Activated naive CD4-positive, alpha-beta T cell treated with anti-CD3 and anti-CD28 coated beads for 36 hours (primary cell): ENCODE results near the gene TMUB1. TPM values are rescaled to one million over a fixed set of nuclear protein-coding genes. Genes with fewer than 3 reads are reported as not detected.
A peak's percentile ranks its signal among the peaks of the same experiment; 100 is the strongest.

Experiments used
- CTCF ChIA-PET: fragments of 350-600 bp; sonication (Branson Sonifier 250); formaldehyde crosslinking; loops from one replicate; lab custom pipeline; 2021; ENCODE audit warnings: antibody characterized with exemption; lab: Charles Lee
- DNase-seq: peaks from one replicate; pipeline ENCODE4 v3.0.0-alpha.2; 2020
- H3K27ac Mint-ChIP-seq: one replicate; pipeline ENCODE4 v1.8.0; 2021; ENCODE audit warnings: mild to moderate bottlenecking, mixed read lengths
- H3K27me3 Mint-ChIP-seq: one replicate; pipeline ENCODE4 v1.8.0; 2021; ENCODE audit warnings: low read depth, mixed read lengths
- H3K36me3 Mint-ChIP-seq: one replicate; pipeline ENCODE4 v1.8.0; 2021; ENCODE audit warnings: low read depth, mixed read lengths
- H3K4me1 Mint-ChIP-seq: one replicate; pipeline ENCODE4 v1.8.0; 2021; ENCODE audit warnings: low read depth, mixed read lengths
- H3K4me3 Mint-ChIP-seq: one replicate; pipeline ENCODE4 v1.8.0; 2021; ENCODE audit warnings: mild to moderate bottlenecking, moderate library complexity, mixed read lengths
- H3K9me3 Mint-ChIP-seq: one replicate; pipeline ENCODE4 v1.8.0; 2021; ENCODE audit warnings: mixed read lengths
- intact Hi-C: fragments of 100-400 bp; cut with micrococcal nuclease; formaldehyde crosslinking; loops from one replicate; pipeline ENCODE4 v1.15.1; 2023
- total RNA-seq, 2 experiments: library from RNA; stranded (reverse); gene quantifications; one replicate each; pipeline ENCODE4 v1.2.3, GENCODE V29; 2021

TMUB1 gene
- total RNA-seq, 2 experiments from 2014 or later: 30.2 to 35.0 TPM

DNA sequence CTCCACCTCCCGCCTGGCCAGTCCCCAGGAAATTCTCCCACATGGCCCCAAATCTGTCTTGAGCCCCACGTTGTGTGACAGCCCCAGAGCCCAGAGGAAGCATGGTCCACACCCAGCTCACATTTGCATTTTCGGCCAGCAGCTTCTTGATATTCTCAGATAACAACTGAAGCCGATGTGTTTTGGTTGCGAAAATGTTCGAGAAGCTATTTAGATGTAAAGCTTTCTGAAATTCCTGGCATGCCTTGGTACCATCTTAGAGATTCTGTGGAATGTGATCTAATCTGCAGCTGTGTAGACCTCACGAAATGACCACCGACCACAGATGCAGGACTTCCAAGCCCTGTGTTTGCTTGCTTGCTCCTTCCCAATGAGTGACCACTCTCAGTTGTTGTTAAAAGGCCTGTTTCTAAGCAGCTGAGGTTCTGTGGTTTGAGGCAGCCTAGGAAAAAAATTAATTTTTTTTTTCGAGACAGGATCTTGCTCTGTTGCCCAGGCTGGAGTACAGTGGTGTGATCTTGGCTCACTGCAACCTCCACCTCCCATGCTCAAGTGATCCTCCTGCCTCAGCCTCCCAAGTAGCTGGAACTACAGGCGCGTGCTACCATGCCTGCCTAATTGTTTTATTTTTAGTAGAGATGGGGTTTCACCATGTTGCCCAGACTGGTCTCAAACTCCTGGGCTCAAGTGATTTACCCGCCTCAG lies 15.1 kb downstream of the TMUB1 start:
- CTCF ChIA-PET: interaction anchor here (0.6 to 1.6 kb wide), 2 partner anchors 26 to 995 kb away, joined by 3 read pairs; no protein-coding TSS in a partner anchor
- Mint-ChIP-seq H3K4me1 (no peaks in the 10 kb centered on the region), H3K36me3 (peaks cover 9% of the 10 kb centered on the region), H3K27ac (no peak overlapping the region), H3K27me3 (no peaks in the 10 kb centered on the region), H3K4me3 (no peak overlapping the region), H3K9me3 (no peaks in the 10 kb centered on the region)
- no peak for DNase-seq
- intact Hi-C loops: no loop called here

DNA sequence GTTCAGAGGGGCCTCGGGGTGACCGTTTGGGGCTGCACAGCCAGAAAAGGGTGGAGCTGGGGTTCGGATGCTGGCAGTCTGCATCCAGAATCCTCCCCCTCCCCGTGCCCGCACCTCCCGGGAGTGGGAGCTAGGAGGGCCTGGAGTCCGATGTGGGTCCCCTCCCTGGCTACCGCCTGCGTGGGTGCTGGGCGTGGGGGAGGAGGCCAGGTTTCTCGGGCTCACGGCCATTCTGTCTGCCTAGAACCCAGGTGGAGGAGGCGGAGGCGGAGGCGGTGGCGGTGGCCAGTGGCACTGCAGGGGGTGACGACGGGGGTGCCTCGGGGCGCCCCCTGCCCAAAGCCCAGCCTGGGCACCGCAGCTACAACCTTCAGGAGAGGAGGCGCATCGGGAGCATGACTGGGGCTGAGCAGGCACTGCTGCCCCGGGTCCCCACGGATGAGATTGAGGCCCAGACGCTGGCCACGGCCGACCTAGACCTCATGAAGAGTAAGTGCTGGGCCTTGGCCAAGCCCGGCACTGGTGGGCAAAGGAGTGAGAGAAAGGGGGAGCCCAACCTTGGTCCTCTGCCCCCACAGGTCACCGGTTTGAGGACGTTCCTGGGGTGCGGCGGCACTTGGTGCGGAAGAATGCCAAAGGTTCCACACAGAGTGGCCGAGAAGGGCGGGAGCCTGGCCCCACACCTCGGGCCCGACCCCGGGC lies 16.9 kb downstream of the TMUB1 start:
- intact Hi-C loops: no loop called here
- H3K9me3 Mint-ChIP-seq: no peaks in the 10 kb centered on the region
- CTCF ChIA-PET: interaction anchor here (1.6 kb wide), 1 partner anchor 28 kb away, joined by 3 read pairs; no protein-coding TSS in a partner anchor
- no peak overlapping the region for H3K4me3 Mint-ChIP-seq
- peaks cover 9% of the 10 kb centered on the region for H3K36me3 Mint-ChIP-seq
- peaks cover 3% of the 10 kb centered on the region for H3K4me1 Mint-ChIP-seq
- no peak overlapping the region for H3K27ac Mint-ChIP-seq
- no peak for DNase-seq
- H3K27me3 Mint-ChIP-seq: no peaks in the 10 kb centered on the region

DNA sequence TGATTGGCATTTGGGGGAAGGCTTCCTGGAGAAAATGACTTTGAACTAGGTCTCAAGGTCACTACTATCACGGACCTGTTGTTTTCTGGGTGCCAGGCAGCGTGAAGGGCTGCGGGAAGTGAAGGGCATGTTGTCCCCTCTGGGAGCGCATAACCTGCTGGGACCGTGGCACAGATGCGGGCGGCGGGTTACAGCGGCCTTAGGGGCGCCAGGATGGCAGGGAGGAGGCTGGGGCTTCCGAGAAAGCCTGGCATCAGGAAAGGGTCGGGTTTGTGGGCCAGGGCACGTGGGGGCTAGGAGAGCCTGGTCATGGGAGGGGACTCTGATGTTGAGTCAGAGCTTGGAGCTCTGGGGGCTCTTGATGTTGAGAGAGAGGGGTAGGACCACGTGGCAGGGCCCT lies 17.8 kb downstream of the TMUB1 start:
- Mint-ChIP-seq H3K27ac (no peak overlapping the region), H3K9me3 (no peaks in the 10 kb centered on the region), H3K27me3 (no peaks in the 10 kb centered on the region), H3K36me3 (peaks cover 6% of the 10 kb centered on the region), H3K4me1 (peaks cover 11% of the 10 kb centered on the region), H3K4me3 (no peak overlapping the region)
- intact Hi-C loops: no loop called here
- DNase-seq: no peak
- CTCF ChIA-PET: no interaction called here

DNA sequence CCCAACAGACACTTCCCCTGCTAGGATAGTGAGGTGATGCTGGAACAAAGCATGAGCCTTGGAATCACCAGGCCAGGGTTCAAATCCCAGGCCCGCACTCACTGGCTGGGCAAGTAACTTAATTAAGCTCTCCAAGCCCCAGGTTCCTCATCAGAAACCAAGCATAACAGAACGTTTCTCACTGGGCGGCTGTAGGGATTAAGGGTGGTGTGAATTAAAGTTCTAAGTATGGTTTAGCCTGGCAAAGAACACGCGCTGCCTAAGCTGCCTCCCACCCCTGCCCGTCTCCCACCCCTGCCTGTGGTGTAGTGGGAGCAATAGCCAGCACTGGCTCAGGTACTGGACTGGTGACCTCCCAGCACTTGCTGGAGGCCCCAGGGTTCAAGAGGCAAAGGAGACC lies 18.3 kb downstream of the TMUB1 start:
- CTCF ChIA-PET: no interaction called here
- Mint-ChIP-seq H3K4me3 (no peak overlapping the region), H3K27me3 (no peaks in the 10 kb centered on the region)

DNA sequence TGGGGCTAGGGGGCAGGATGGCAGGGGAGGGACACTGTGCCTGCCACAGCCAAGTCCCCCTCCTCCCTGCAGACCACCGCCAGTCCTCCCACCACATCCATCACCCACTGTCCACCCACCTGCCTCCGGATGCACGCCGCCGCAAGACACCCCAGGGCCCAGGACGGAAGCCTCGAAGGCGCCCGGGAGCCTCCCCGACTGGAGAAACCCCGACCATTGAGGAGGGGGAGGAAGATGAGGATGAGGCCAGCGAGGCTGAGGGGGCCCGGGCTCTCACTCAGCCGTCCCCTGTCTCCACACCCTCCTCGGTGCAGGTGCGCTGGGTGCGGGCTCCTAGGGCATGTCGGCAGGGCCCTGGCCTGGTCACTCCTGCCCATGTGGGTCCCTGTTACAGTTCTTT lies 18.8 kb downstream of the TMUB1 start:
- Mint-ChIP-seq H3K4me1 (peaks cover 16% of the 10 kb centered on the region), H3K4me3 (no peak overlapping the region), H3K27ac (no peak overlapping the region), H3K27me3 (no peaks in the 10 kb centered on the region), H3K9me3 (no peaks in the 10 kb centered on the region), H3K36me3 (peaks cover 6% of the 10 kb centered on the region)
- intact Hi-C loops: no loop called here
- CTCF ChIA-PET: no interaction called here
- DNase-seq: no peak

More for the DNA sequence above, 18.3 kb downstream of the TMUB1 start:
- intact Hi-C loops: no loop called here
- DNase-seq: no peak
- Mint-ChIP-seq H3K36me3 (peaks cover 6% of the 10 kb centered on the region), H3K9me3 (no peaks in the 10 kb centered on the region), H3K27ac (no peak overlapping the region), H3K4me1 (peaks cover 16% of the 10 kb centered on the region)

DNA sequence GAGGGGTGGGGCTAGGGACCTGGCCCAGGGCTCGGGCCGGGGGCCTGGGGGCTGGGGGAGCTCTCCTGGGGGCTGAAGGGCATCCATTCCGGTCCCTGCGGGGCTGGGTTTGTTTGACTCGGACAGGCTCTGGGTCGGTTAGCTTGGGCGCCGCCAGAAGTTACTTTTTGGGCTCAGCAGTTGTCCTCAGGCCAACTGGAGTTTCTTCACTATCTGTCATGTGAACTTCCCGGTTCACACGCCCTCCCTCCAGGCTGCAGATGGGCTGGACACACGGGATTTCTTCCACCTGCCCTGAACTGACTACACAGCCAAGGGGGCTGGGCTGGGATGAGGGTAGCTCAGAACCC lies 20.1 kb downstream of the TMUB1 start:
- no peak overlapping the region for H3K4me3 Mint-ChIP-seq
- no peak for DNase-seq
- peaks cover 24% of the 10 kb centered on the region for H3K4me1 Mint-ChIP-seq
- H3K36me3 Mint-ChIP-seq: peaks cover 6% of the 10 kb centered on the region
- no peak overlapping the region for H3K27ac Mint-ChIP-seq
- CTCF ChIA-PET: no interaction called here
- intact Hi-C loops: no loop called here
- H3K9me3 Mint-ChIP-seq: no peaks in the 10 kb centered on the region
- no peaks in the 10 kb centered on the region for H3K27me3 Mint-ChIP-seq

DNA sequence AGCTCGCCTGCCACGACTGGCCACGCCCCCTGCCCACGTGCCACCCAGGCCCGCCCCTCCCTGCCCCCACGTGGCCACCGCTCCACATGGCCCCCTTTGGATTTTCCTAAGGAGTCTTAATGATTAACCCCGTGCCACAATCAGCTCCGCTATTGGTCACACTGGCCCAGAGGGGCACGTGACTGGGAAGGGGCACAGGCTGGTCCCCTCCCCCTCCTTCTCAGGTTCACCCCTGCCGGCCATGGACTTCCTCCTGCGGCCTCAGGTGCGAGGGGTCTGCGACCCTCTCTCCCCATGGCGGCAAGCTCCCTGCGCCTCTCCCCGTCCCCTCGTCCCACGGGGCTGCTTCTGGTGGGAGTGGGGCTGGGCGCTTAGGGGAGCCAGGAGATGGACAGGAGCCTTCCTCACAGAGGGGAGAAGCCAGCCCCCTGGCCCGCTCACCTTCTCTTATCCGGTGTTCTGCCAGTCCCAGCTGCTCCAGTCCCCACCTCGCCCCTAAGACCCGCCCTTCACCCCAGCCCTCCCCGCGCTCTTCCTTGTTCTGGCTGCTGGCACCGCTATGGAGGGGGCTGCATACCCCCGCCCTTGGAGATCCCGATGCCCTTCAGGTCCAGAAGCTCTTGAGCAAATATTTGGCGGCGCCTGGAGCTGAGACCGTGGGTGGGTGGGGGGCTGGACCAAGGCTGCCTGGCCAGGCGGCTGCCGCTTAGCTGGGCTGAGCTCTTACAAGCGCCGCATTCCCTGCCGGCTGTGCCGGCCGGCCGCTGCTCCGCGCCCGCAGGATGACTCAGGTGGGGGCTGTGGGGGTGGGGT lies 20.7 kb downstream of the TMUB1 start:
- CTCF ChIA-PET: no interaction called here
- Mint-ChIP-seq H3K4me3 (no peak overlapping the region), H3K36me3 (peaks cover 5% of the 10 kb centered on the region), H3K9me3 (no peaks in the 10 kb centered on the region), H3K27me3 (no peaks in the 10 kb centered on the region), H3K4me1 (peaks cover 24% of the 10 kb centered on the region), H3K27ac (no peak overlapping the region)
- no peak for DNase-seq
- intact Hi-C loops: no loop called here

DNA sequence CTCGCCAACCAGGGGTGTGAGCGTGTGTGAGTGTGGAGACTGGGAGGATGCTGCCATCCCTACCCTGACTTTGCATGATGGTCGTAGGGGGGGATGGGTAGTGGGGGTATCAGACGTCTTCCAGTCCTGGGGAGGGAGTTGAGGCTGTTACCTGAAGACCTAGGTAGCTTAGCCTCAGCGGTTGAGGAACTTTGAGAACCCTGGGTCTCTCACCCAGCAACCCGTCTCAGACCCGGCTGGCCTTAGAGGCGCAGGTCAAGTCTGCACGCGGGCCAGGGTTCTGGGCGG lies 21.2 kb downstream of the TMUB1 start:
- H3K9me3 Mint-ChIP-seq: no peaks in the 10 kb centered on the region
- peaks cover 2% of the 10 kb centered on the region for H3K36me3 Mint-ChIP-seq
- no peak overlapping the region for H3K4me3 Mint-ChIP-seq
- peaks cover 29% of the 10 kb centered on the region for H3K4me1 Mint-ChIP-seq
- CTCF ChIA-PET: no interaction called here
- intact Hi-C loops: no loop called here
- no peak overlapping the region for H3K27ac Mint-ChIP-seq
- H3K27me3 Mint-ChIP-seq: no peaks in the 10 kb centered on the region
- no peak for DNase-seq

DNA sequence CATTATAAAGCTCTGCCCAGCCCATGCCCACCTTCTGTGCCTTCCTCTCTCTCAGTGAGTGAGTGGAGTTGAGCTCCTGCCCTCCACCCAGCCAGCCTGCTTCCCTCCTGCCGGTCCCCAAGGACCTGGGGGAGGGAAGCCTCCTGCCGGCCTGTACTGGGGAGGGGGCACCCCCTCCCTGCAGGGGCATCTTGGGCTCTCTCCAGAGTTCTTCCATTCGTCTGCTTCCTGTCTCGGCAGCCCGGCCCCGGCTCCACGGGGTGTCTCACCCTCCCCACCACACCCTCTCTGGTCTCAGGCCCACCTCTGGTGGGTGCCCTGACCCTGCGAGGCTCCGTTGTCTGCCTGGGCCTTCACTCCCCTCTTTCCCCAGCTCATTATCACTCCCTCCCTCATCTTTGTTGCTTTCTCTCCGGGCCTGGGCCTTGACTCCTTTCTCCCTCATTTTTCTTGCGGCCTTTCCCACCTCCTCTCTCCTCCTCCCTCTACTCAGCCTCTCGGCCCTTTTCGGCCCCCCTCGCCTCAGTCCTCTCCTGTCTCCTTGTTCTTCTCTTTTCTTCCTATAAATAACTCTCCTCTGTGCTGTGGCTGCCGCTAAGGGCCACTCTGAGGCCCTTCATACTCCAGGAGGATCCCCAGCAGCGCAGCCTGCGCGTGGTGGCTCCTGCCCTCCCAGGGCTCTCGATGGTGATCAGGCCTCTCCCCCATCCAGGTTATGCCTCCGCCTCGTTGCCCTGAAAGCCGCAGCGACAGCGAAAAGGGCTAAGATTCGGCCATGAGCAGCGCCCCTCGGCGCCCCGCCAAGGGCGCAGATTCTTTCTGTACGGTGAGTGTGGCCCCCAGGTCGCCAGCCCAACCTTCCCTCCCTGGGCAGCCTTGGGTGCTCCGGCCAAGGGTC lies 21.8 kb downstream of the TMUB1 start:
- intact Hi-C loops: no loop called here
- CTCF ChIA-PET: interaction anchor here (0.5 to 1.6 kb wide), 3 partner anchors 12 to 107 kb away, joined by 3 to 9 read pairs (median 3); no protein-coding TSS in a partner anchor
- Mint-ChIP-seq H3K4me1 (peaks cover 35% of the 10 kb centered on the region), H3K9me3 (no peaks in the 10 kb centered on the region), H3K36me3 (peaks cover 2% of the 10 kb centered on the region), H3K27ac (no peak overlapping the region), H3K27me3 (no peaks in the 10 kb centered on the region), H3K4me3 (peak overlapping the region; percentile 85)
- no peak for DNase-seq

DNA sequence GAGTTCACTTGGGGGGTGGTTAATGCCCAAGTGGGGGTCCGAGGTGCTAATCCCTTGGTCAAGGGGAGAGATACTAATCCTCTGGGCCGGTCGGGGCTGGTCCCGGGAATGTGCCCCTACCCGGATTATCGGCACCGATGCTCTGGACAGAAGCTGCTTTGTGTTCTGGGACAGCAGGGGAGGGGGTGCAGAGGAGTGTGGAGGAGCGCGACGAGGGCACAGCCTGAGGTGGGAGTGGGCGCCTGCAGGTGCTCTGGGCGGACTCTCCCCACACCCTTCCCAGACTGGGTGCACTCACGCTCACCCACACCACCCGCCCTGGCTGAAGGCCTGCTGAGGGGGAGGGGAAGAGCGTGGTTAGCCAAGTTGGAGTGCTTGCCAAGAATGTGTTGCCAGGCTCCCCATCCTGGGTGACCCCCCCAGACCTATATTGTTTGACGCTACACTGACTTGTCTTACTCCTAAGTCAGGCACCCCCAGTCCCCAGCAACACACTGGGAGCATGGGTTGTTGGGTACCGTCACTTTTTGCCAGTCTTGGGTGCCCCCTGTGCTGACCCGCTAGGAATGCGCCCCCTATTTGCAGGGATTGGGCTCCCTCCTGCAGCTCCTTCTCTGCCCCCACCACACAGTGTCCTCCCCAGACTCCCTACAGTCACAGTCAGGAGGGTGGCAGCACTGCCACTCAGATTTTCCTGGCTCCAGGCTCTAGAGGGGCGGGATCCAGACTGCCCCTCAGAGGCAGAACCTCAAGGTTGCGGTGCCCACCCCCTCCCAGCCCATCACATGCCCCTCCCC lies 22.7 kb downstream of the TMUB1 start:
- no peaks in the 10 kb centered on the region for H3K9me3 Mint-ChIP-seq
- no peaks in the 10 kb centered on the region for H3K27me3 Mint-ChIP-seq
- peak; percentile 31 for DNase-seq
- peak overlapping the region; percentile 85 for H3K4me3 Mint-ChIP-seq
- CTCF ChIA-PET: interaction anchor here (0.7 to 1.6 kb wide), 4 partner anchors 13 to 190 kb away, joined by 3 to 9 read pairs (median 5); no protein-coding TSS in a partner anchor
- peaks cover 2% of the 10 kb centered on the region for H3K36me3 Mint-ChIP-seq
- H3K27ac Mint-ChIP-seq: no peak overlapping the region
- intact Hi-C loops: no loop called here
- peaks cover 35% of the 10 kb centered on the region for H3K4me1 Mint-ChIP-seq

DNA sequence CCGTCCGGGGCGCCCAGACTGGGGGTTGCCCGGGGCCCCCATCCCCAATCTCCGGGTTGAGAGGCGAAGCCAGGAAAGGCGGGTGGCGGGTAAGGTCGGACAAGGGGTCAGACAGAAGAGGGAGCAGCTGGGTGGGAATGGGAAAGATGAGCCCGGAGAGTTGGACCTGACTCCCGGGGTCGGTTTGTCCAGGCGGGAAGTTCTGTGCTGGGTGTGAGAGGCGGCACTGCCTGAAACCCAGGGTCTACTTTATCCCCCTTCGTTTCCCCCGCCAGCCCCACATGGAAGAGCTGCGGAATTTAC lies 23.2 kb downstream of the TMUB1 start:
- Mint-ChIP-seq H3K36me3 (no peaks in the 10 kb centered on the region), H3K27ac (no peak overlapping the region), H3K27me3 (no peaks in the 10 kb centered on the region), H3K4me1 (peaks cover 35% of the 10 kb centered on the region), H3K4me3 (peak overlapping the region; percentile 85), H3K9me3 (no peaks in the 10 kb centered on the region)
- intact Hi-C loops: no loop called here
- DNase-seq: no peak
- CTCF ChIA-PET: interaction anchor here (0.7 to 1.6 kb wide), 3 partner anchors 13 to 191 kb away, joined by 3 to 9 read pairs (median 7); no protein-coding TSS in a partner anchor
